ENCODE results near the gene CD47. TPM values are rescaled to one million over a fixed set of nuclear protein-coding genes. Genes with fewer than 3 reads are reported as not detected.

CD47 gene
- total RNA-seq, 3 donors from 2014 or later = 68.5 to 83.0 (median 73.2) TPM

- Histone ChIP-seq H3K4me3 (no peak overlapping the region), H3K4me1 (ENCODE audit: low read depth) (no peaks in the 10 kb centered on the region), H3K36me3 (ENCODE audit: low read depth) (no peaks in the 10 kb centered on the region), H3K9me3 (no peaks in the 10 kb centered on the region)
- no peak for TF ChIP-seq CTCF (IDR thresholded peaks at IDR 0.05)
- intact Hi-C loops (cut with DNase I, micrococcal nuclease) = no loop called here
- DNase-seq = no peak
- ATAC-seq = no peak
Measured at GRCh38 chr3:108055931-108056330, 34.9 kb downstream of the CD47 start.

GRCh38 chr3:108054935-108055334, 35.9 kb downstream of the CD47 start:
- H3K4me1 ChIP-seq (ENCODE audit: low read depth) = no peaks in the 10 kb centered on the region
- no peaks in the 10 kb centered on the region for H3K36me3 ChIP-seq (ENCODE audit: low read depth)
- intact Hi-C loops (cut with DNase I, micrococcal nuclease) = no loop called here
- DNase-seq = no peak
- no peak overlapping the region for H3K4me3 ChIP-seq
- no peak for ATAC-seq
- TF ChIP-seq CTCF (IDR thresholded peaks at IDR 0.05) = no peak
- H3K9me3 ChIP-seq = no peaks in the 10 kb centered on the region

- no peaks in the 10 kb centered on the region for H3K4me1 ChIP-seq (ENCODE audit: low read depth)
- intact Hi-C loops (cut with DNase I, micrococcal nuclease) = no loop called here
- H3K9me3 ChIP-seq = no peaks in the 10 kb centered on the region
- ATAC-seq (no peak), DNase-seq (no peak)
- no peak for TF ChIP-seq CTCF (IDR thresholded peaks at IDR 0.05)
- no peak overlapping the region for H3K4me3 ChIP-seq
- H3K36me3 ChIP-seq (ENCODE audit: low read depth) = no peaks in the 10 kb centered on the region
Measured at GRCh38 chr3:108053483-108053882, 37.3 kb downstream of the CD47 start.

GRCh38 chr3:108053067-108053466, 37.8 kb downstream of the CD47 start:
- peak; percentile 61 for ATAC-seq
- Histone ChIP-seq H3K36me3 (ENCODE audit: low read depth) (no peaks in the 10 kb centered on the region), H3K4me3 (no peak overlapping the region), H3K4me1 (ENCODE audit: low read depth) (no peaks in the 10 kb centered on the region), H3K9me3 (no peaks in the 10 kb centered on the region)
- peak in 1 of 3 donors; percentile 16 for DNase-seq
- intact Hi-C loops (cut with DNase I, micrococcal nuclease) = no loop called here
- no peak for TF ChIP-seq CTCF (IDR thresholded peaks at IDR 0.05)

- DNase-seq (no peak), ATAC-seq (no peak)
- Histone ChIP-seq H3K9me3 (no peaks in the 10 kb centered on the region), H3K4me1 (ENCODE audit: low read depth) (no peaks in the 10 kb centered on the region), H3K4me3 (no peak overlapping the region), H3K36me3 (ENCODE audit: low read depth) (no peaks in the 10 kb centered on the region)
- intact Hi-C loops (cut with DNase I, micrococcal nuclease) = no loop called here
- TF ChIP-seq CTCF (IDR thresholded peaks at IDR 0.05) = no peak
Measured at GRCh38 chr3:108051005-108051404, 39.8 kb downstream of the CD47 start.

GRCh38 chr3:108047987-108048386, 42.8 kb downstream of the CD47 start:
- DNase-seq (no peak), ATAC-seq (no peak)
- Histone ChIP-seq H3K4me3 (no peak overlapping the region), H3K36me3 (ENCODE audit: low read depth) (no peaks in the 10 kb centered on the region), H3K4me1 (ENCODE audit: low read depth) (no peaks in the 10 kb centered on the region), H3K9me3 (no peaks in the 10 kb centered on the region)
- no peak for TF ChIP-seq CTCF (IDR thresholded peaks at IDR 0.05)
- intact Hi-C loops (cut with DNase I, micrococcal nuclease) = no loop called here

Measured in mucosa of descending colon (tissue), 3 donors.